HS-27A (cell line): ENCODE data around the gene SHOC2.
"Not testable (repeated sequence)": the region's sequence is repeated elsewhere in the genome, so short reads cannot be mapped to it uniquely, and the experiment has no call there.

Experiments
- DNase-seq: peaks from one replicate; pipeline ENCODE4 v3.0.0-alpha.2; 2012; ENCODE audit warnings: low read depth, missing footprints

SHOC2 gene

DNA sequence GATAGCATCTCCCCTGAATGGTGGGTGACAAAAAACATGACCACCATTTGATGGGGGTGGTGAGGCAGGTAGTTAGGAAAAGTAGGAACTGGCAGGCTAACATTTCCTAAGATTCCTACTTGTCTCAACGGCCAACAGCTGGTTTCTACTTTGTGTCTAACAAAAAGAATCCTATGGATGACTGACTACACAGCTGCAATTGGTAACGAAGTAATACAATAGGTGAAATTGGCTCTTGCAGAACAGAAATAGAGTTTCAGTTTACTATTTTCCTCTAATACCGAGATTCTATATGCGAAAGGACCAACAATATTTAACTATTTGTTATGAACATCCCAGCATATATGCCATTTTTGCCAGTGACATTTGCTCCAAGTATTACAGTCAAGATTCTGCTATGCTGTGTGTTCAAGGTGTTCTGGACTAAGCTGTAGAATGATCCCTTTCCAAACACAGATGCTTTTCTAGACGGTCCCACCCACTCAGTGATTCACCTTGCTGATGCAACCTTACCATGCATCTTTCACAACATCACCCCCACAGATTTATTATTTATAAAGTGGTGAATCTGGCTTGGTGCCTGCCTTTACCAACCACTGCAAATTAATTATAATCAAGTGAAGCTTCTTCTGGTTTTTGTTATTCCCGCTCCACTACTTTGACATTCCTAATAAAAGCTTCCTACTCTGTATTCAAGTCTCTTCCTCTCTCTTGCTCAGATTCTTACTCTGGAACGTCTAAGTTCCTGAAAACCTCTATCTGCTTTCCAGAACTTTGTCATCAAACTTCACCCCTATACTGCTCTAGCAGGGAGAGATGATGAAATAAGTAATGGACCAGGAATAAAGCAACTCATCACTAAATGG, 17.2 kb upstream of the SHOC2 start:
- no peak for DNase-seq

GRCh38 chr10:110903280-110904278, 15.8 kb upstream of the SHOC2 start:
- no peak for DNase-seq

GRCh38 chr10:110910138-110910537, 9.3 kb upstream of the SHOC2 start:
- no peak for DNase-seq

DNA sequence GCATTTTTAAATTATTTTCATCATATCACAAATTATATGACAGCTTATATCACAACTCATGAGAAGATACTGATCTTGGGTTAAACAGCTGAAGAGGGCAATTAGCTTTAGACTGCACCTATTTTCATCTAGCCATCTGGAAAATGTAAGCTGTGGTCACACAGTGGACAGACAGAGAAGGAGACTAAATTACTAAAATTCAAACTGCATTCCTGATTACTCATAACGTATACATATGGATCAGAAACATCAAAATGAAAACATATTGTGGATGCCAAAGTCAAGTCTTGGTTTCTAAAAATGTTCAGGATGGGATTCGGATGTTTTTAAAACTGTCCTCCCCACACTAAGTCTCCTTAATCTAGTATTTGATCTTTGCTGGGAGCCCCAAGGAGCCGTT, 7.0 kb upstream of the SHOC2 start:
- no peak for DNase-seq

DNA sequence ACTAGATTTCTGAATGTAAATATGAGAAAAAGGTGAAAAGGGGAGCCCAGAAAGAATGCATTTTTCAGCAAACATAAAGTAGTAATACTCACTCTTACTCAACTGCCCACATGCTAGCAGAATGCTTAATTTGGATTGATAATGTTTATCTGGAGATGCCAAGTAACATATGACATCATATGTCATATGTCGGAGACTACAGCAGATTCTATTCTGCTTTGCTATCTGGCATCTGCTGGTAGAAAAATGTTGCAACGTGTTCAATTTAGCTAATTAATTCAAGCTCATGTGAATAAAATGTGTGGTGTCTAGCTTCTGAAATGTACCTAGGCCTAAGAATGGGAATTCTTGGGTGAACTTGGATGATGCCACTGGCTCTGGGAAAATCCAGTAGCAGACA, 5.0 kb upstream of the SHOC2 start:
- DNase-seq: no peak

DNA sequence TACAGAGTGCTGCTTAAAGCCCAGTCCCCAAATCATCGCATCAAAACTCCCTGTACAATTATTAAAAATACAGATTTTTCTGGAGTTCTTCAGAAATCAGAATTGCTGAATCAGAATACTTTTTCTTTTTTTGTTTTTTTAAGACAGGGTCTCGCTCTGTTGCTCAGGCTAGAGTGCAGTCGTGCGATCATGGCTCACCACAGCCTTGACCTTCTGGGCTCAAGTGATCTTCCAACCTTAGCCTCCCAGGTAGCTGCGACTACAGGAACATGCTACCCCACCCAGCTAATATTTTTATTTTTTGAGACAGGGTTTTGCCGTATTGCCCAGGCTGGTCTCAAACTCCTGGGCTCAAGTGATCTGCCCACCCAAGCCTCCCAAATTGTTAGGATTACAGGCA, 4.4 kb upstream of the SHOC2 start:
- no peak for DNase-seq

DNA sequence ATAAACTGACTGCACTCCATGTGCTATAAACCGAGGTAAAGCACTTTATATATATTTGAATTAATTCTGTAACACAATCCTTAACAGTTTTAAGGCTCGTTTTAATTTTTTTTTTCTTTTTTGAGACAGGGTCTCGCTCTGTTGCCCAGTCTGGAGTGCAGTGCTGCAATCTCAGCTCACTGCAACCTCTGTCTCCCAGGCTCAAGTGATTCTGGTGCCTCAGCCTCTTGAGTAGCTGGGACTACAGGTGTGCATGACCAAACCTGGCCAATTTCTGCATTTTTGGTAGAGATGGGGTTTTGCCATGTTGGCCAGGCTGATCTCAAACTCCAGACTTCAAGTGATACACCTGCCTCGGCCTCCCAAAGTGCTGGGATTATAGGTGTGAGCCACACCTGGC, 3.8 kb upstream of the SHOC2 start:
- not testable (repeated sequence) for DNase-seq

- peak; percentile 68 for DNase-seq
Measured at GRCh38 chr10:110916554-110917346, 2.7 kb upstream of the SHOC2 start.

DNA sequence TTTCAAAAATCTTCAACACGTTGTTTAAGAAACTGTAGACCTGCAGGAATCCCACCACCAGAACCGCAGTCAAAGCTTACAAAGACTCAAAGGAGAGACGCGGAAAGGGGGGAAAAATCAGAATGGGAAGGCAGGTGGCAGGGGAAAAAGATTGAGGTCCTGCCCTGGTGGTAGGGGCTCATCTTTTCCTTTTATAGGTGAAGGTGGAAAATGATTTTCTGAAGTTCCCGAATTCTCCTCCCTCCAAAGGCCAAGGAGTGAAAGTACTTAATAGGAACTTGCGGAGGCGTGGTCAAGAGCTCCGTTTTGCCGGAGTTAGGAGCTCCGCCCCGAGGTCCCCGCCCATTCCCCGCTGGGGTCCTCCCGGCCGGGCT, 1.1 kb upstream of the SHOC2 start:
- DNase-seq: peak; percentile 74

DNA sequence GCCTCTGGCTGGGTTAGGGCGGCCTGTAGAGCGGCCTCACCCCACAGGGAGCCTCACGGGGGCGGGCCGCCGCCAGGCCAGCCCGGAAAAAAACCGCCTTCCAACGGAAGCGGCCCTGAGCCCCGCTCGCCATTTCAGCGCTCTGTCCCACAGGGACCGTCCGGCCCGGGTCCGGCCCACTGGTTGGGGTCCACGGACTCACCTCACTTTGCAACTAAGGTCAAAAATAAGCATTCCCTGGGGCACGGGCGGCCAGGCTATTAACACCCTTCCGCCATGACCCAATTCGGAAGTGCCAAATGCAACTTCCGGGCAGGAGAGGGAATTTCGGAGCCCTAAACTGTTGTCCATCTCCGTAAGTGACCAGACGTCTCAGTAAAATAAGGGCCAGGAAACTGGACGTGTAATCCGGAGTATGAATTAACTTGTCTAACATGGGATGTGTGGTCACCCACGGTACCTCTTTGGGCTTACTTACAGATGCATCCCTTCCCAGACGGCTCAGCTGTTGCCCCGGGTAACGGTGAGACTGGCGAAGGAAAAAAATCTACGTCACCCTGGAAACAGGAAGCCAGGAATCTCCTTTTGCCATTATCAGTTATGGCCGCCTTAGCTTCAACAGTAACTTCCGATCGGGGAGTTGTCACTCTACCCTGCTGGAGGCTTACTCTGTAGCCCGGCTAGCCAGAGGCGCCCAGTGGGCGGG, 608 bp upstream of the SHOC2 start, which contains the start of gene BBIP1:
TSS of gene BBIP1 (minus strand) at position 538 of the 706 bp plus-strand sequence. CDS start 1,023 bp downstream, outside the sequence.
- DNase-seq: peak; percentile 86

DNA sequence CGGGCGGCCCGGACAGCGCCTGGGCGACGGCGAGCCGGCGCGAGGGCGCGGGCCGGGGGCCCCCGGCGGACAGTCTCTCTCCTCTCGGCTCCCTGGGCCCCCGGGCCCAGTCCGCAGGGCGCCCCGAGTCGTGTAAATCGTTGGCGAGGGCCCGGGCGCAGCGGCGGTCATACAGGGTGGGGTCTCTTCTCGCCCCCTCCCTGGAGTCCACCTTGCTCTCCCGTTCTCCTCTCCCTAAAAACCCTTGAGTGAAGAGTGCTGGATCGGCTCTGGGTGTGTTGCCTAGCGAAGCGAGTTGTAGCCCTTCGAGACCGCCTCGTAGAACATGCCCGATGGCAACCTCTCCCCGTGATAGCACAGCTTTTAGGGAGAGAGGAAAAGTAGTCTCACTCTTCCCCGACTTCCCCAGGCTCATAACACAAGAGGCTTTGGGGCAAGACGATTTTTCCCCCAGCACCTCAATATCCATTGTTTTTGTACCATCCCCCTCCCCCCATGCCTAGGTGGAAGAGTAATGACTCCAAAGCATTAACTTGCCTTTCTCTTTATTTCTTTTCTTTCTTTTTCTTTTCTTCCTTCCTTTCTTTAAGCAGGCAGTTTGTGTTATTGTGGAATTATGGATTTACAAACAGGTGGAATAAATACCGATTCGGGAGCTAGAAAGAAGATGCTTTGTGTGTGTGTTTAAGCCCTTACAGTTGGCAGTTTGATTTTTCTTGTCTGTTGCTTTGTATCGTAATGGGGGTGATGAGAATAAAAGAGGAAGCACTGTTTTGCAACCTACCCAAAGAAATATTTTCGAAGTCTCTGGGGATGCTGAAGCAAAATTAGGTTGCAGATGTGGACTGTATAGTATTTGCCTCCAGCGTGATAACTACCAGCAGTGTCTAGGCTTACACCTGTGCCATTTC, 822 bp downstream of the SHOC2 start:
- no peak for DNase-seq

GRCh38 chr10:110923856-110924493, 4.6 kb downstream of the SHOC2 start:
- DNase-seq: no peak

DNA sequence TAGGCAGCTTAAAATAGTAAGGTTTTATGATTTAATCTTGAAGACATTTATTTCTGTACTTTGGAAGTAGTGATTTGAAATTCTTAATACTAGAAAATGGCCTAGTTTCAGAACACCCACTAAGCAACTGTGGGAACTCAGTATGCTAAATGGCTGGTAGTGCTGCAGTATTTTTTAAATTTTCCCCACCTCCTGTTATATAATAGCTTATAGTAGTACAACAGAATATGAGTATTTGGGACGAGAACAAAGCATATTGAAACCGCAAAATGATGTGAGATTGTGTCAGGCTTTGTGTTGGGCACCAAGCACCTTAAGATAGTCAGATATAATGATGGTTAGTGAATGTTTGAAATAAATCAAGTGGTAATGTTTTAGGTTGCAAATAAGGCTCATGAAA, 8.1 kb downstream of the SHOC2 start:
- no peak for DNase-seq

- no peak for DNase-seq
Measured at GRCh38 chr10:110931769-110932381, 12.5 kb downstream of the SHOC2 start.

DNA sequence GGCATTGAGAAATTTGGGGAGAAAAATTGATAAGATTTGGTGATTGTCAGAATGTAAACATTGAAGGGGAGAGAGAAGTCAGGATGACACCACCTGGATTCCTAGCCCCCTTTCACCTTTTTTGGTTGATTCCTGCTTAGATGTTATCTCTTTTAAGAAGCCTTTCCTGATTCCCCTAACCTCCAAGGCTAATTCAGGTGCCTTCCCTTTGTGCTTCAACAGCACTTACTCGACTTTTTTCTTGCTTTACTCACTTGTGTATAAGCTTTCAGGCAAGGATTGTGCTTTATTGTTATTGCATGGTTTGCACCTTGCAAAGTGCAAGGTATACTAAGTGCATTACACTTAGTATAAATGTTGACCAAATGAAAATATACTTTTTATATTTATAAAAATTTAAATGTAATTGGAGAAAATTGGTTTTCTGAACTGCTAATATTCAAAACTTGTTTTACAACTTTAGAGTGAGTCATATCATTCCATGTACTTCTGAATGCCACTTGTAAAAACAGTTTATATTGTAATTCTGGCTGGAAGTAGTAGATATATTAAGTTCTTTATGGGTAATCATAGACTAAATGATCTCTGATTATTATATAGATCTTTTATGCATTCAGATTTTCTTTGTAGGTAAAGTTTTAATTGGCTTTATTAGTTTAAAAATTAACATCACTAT, 13.2 kb downstream of the SHOC2 start:
- DNase-seq: no peak

- DNase-seq: no peak
Measured at GRCh38 chr10:110936757-110937156, 17.4 kb downstream of the SHOC2 start.

DNA sequence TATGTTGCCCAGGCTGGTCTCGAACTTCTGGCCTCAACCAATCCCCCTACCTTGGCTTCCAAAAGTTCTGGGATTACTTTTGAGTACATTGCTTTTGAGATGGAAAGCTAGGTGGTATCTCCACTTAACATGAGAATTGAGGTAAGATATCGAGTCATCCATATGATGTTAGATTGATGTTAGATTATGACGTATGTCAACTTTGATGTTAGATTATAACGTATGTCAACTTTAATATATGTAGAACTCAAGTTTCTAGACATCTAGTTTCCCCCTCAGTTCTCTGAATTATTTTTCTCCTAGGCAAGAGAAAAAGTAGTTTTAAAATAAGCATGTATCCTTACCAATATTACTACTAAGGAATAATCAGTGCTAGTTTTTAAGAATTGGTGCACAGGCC, 20.0 kb downstream of the SHOC2 start:
- DNase-seq: no peak

DNA sequence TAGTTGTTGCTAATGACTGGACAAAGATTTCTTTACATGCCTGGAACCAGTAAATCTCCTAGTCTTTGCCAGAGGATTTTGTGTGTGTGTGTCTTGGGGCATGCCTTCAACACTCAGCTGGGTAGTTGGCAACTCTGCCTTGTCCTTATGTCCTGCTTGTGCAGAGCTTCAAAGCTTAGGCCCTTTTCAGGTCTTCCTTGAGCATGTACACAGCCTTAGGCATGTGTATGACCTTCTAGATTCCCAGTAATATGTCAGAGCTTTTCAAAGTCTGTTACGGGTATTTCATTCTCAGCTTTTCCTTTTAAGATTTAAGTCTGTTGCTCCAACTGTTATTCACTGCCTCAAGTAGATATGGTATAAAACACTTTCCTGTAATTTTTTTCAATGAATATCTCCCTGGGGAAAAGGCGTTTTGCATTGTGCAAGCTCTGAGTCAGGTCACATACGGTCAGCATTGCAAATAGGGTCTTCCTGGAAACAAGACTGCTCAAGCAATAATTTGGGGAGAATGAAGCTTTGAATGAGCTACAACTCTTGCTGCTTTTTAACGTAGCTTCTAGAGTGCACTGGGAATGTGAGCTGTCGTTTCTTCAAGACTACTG, 25.5 kb downstream of the SHOC2 start:
- DNase-seq: no peak
